AG09309 (cell line): ENCODE measurements around the gene GRAMD1A.

Experiments used
- DNase-seq: peaks from one replicate; pipeline ENCODE4 v3.0.0-alpha.2; 2010; ENCODE audit warnings: low read depth
- H3K4me3 ChIP-seq: 2 replicates; pipeline ENCODE4 v1.5.1; 2011; ENCODE audit warnings: mild to moderate bottlenecking, low read depth, low read length, moderate library complexity; ENCODE audit not compliant: control insufficient read depth
- TF ChIP-seq, protein P1 (sequence below): IDR thresholded peaks from 2 replicates; pipeline ENCODE4 v1.5.1; 2011; ENCODE audit warnings: mild to moderate bottlenecking, low read depth, low read length, inconsistent platforms; ENCODE audit not compliant: insufficient read depth, control insufficient read depth; ENCODE audit errors: missing control alignments

Gene GRAMD1A

DNA sequence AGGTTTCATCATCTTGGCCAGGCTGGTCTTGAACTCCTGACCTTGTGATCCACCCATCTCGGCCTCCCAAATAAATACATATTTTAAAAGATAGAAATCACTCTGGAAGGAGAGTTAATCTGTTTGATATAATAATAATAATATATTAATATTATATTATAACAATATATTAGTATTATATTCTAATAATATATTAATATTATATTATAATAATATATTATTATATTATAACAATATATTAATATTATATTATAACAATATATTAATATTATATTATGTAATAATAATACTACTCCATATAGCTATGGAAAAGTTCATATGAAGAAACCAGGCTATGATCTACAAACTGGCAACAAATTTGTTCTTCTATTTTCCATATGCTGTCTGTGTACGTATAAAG lies 58.2 kb downstream of the GRAMD1A start:
- no peak for DNase-seq
- no peak overlapping the region for H3K4me3 ChIP-seq
- TF ChIP-seq, protein P1, sequence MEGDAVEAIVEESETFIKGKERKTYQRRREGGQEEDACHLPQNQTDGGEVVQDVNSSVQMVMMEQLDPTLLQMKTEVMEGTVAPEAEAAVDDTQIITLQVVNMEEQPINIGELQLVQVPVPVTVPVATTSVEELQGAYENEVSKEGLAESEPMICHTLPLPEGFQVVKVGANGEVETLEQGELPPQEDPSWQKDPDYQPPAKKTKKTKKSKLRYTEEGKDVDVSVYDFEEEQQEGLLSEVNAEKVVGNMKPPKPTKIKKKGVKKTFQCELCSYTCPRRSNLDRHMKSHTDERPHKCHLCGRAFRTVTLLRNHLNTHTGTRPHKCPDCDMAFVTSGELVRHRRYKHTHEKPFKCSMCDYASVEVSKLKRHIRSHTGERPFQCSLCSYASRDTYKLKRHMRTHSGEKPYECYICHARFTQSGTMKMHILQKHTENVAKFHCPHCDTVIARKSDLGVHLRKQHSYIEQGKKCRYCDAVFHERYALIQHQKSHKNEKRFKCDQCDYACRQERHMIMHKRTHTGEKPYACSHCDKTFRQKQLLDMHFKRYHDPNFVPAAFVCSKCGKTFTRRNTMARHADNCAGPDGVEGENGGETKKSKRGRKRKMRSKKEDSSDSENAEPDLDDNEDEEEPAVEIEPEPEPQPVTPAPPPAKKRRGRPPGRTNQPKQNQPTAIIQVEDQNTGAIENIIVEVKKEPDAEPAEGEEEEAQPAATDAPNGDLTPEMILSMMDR = no peak

DNA sequence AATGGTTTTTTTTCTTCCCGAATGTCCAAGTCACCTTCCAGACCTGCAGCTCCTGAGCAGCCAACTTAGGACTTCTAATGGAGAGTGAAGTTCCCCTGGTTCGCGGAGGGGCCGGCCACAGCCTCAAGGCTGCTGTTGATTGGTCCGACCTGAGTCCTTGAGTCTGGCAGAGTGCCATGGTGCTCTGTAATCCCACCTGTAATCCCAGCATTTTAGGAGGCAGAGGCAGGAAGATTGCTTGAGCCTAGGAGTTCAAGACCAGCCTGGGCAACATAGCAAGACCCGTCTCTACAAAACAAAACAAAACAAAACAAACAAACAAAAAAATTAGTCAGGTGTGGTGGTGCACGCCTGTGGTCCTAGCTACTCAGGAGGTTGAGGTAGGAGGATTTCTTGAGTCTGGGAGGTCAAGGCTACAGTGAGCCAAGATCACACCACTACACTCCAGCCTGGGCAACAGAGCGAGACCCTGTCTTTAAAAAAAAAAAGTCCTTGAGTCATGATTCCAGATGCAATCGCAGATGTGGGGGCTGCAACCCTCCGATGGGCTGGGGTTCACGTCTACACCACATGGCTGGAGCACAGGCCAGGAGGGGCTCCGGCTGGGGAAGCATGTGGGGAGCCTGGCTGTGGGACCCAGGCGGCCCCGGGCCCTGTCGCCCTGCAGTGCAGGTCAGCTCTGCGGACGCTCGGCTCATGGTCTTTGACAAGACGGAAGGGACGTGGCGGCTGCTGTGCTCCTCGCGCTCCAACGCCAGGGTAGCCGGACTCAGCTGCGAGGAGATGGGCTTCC lies 59.1 kb downstream of the GRAMD1A start:
- DNase-seq = no peak
- TF ChIP-seq, protein P1 = no peak
- no peak overlapping the region for H3K4me3 ChIP-seq

GRCh38 chr19:35059799-35060091 lies 59.6 kb downstream of the GRAMD1A start:
- DNase-seq = no peak
- TF ChIP-seq, protein P1 = no peak

DNA sequence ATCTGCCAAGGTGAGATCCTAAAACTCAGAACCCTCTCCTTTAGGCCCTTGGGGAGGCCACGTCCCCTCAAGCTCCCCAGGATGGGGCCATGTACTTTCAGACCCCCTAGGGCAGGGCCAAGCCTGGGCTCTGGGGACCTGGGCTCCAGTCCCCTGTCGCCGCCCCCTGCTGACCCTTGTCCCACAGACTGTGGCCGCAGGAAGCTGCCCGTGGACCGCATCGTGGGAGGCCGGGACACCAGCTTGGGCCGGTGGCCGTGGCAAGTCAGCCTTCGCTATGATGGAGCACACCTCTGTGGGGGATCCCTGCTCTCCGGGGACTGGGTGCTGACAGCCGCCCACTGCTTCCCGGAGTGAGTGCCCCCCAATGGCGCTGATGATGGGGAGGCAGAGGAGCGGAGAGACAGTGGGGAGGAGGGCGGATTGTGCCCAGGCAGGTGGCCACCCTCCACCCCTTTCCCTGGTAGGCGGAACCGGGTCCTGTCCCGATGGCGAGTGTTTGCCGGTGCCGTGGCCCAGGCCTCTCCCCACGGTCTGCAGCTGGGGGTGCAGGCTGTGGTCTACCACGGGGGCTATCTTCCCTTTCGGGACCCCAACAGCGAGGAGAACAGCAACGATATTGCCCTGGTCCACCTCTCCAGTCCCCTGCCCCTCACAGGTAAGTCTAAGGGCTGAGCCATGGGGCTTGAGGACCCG lies 60.2 kb downstream of the GRAMD1A start:
- no peak for DNase-seq
- H3K4me3 ChIP-seq = no peak overlapping the region
- TF ChIP-seq, protein P1 = no peak

More at GRCh38 chr19:35059799-35060091, 59.6 kb downstream of the GRAMD1A start:
- H3K4me3 ChIP-seq = no peak overlapping the region

DNA sequence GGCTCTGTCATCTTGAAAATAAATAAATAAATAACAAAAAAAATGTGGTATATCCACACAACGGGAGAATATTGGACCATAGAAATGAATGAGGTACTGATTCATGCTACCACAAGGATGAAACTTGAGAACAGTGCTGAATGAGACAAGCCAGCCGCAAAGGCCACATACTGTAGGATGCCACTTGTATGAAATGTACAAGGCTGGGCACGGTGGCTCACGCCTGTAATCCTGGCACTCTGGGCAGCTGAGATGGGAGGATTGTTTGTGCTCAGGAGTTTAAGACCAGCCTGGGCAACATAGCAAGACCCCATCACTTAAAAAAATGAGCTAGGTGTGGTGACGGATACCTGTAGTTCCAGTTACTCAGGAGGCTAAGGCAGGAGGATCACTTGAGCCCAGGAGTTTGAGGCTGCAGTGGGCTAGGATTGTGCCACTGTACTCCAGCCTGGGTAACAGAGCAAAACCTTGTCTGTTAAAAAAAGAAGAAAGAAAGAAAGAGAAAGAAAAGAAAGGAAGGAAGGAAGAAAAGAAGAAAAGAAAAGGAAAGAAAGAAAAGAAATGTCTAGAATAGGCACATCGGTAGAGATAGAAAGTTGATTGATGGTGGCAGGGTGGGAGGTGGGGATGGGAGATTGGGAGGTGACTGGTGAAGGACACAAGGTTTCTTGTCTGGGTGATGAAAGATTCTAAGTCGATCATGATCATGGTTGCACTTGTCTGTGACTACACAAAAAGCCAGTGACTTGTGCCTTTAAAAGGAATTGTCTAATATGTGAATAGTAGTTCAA lies 61.7 kb downstream of the GRAMD1A start:
- no peak overlapping the region for H3K4me3 ChIP-seq
- TF ChIP-seq, protein P1 = no peak

GRCh38 chr19:35062942-35063341 lies 62.8 kb downstream of the GRAMD1A start:
- no peak for DNase-seq
- no peak overlapping the region for H3K4me3 ChIP-seq
- TF ChIP-seq, protein P1 = no peak

More for the DNA sequence above, 61.7 kb downstream of the GRAMD1A start:
- DNase-seq = no peak
